Aorta (tissue), 5 donors: ENCODE measurements around the gene THRSP. TPM values are rescaled to one million over a fixed set of nuclear protein-coding genes. Genes with fewer than 3 reads are reported as not detected.
"Not testable (repeated sequence)": the region's sequence is repeated elsewhere in the genome, so short reads cannot be mapped to it uniquely, and the experiment has no call there.

ENCODE experiments used
- ATAC-seq: fragments of 200-7000 bp; cut with Tn5 transposase; one replicate; pipeline ENCODE4 v1.9.1; 2022; ENCODE audit warnings: moderate library complexity; ENCODE audit not compliant: low FRiP score
- DNase-seq, 2 donors: peaks; one replicate each; pipeline ENCODE4 v3.0.0-alpha.2; 2020
- H3K27ac ChIP-seq, 2 donors: one replicate each; pipeline ENCODE4 v1.5.1; 2013; ENCODE audit warnings: low read length in 2 of 2, mild to moderate bottlenecking in 2 of 2, moderate library complexity in 2 of 2, control low read depth in 1 of 2, inconsistent platforms in 1 of 2, low read depth in 1 of 2
- H3K27me3 ChIP-seq, 2 donors: one replicate each; pipeline ENCODE4 v1.6.1; 2013; ENCODE audit warnings: control low read depth in 1 of 2, low read length in 1 of 2, mild to moderate bottlenecking in 1 of 2, moderate library complexity in 1 of 2; ENCODE audit not compliant: insufficient read depth in 2 of 2, control insufficient read depth in 1 of 2
- H3K36me3 ChIP-seq, 2 donors: one replicate each; pipeline ENCODE4 v1.6.1; 2013; ENCODE audit warnings: control low read depth in 1 of 2, low read length in 1 of 2, mild to moderate bottlenecking in 1 of 2; ENCODE audit not compliant: insufficient read depth in 2 of 2, control insufficient read depth in 1 of 2
- H3K4me1 ChIP-seq, 2 donors: one replicate each; pipeline ENCODE4 v1.6.1; 2013; ENCODE audit warnings: low read length in 2 of 2, control low read depth in 1 of 2, mild to moderate bottlenecking in 1 of 2, moderate library complexity in 1 of 2; ENCODE audit not compliant: insufficient read depth in 2 of 2, control insufficient read depth in 1 of 2
- H3K4me3 ChIP-seq, 2 donors: one replicate each; pipeline ENCODE4 v1.5.1; 2013; ENCODE audit warnings: low read length in 2 of 2, control low read depth in 1 of 2, mild to moderate bottlenecking in 1 of 2
- H3K9me3 ChIP-seq: one replicate; pipeline ENCODE4 v1.6.1; 2013; ENCODE audit warnings: mild to moderate bottlenecking, low read length; ENCODE audit not compliant: control insufficient read depth
- WGBS, 2 donors: extraction: QIAGEN DNeasy Blood & Tissue Kit; methylation state at CpG; one replicate each; pipeline ENCODE4 v1.1.7; 2013; 5-methylcytosine and 5-hydroxymethylcytosine counted together
- intact Hi-C, 2 donors: fragments of 100-400 bp; cut with DNase I; formaldehyde crosslinking; loops; one replicate each; pipeline versions ENCODE4 v1.14.2 to v1.15.0; 2022
- polyA plus RNA-seq, 2 donors: library from polyadenylated mRNA; stranded (reverse); fragments of 200-250 nt; gene quantifications; one replicate each; pipeline ENCODE4 v1.2.3, GENCODE V29; 2013
- total RNA-seq, 2 donors: library from RNA; stranded (reverse); fragmentation: NEBNext Ultra II Directional; extraction: Animal tissue kit (Norgen Biotek cat#: 25700); gene quantifications; one replicate each; pipeline ENCODE4 v1.2.1, GENCODE V29; 2021
- donor health status: healthy with polysubstance abuse.
- donor health status: Bipolar disorder and iron deficiency.
- donor health status: DM: no; HTN: no; CAD: no.
- donor health status: DM: no; HTN: no; CAD: no.
- donor health status: DM: yes; HTN: yes; CAD: no.

Gene THRSP
- total and polyA plus RNA-seq, 4 donors: 1.4 to 2.7 TPM; not detected in 2

- no peaks in the 10 kb centered on the region for H3K4me1 ChIP-seq
- ATAC-seq (no peak), DNase-seq (no peak)
- no peak overlapping the region for H3K27ac ChIP-seq
- no peaks in the 10 kb centered on the region for H3K36me3 ChIP-seq
- no peak overlapping the region for H3K4me3 ChIP-seq
- intact Hi-C loops: no loop called here
- no peaks in the 10 kb centered on the region for H3K27me3 ChIP-seq
- 48 to 53% methylated on average over 3 of the region's 3 CpGs for WGBS, 2 donors
- H3K9me3 ChIP-seq: no peaks in the 10 kb centered on the region
These were observed 22.3 kb downstream of the THRSP start for GRCh38 chr11:78085972-78086371.

DNA sequence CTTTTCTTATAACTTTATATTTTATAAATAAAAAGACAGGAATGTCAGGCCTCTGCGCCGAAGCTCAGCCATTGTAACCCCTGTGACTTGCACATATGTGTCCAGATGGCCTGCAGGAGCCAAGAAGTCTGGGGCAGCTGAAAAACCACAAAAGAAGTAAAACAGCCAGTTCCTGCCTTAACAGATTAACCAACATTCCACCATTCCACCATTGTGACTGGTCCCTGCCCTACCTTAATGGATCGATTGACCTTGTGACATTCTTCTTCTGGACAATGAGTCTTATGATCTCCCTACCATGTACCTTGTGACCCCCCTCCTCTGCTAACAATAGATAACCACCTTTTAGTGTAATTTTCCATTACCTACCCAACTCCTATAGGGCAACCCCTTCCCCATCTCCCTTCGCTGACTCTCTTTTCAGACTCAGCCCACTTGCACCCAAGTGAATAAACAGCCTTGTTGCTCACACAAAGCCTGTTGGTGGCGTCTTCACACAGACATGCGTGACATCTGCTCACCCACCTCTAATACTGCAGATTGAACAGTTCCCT, 22.9 kb downstream of the THRSP start:
- 85 to 86% methylated on average over 6 of the region's 6 CpGs for WGBS, 2 donors
- H3K27me3 ChIP-seq, H3K36me3 ChIP-seq, H3K9me3 ChIP-seq, ATAC-seq, H3K4me1 ChIP-seq, H3K4me3 ChIP-seq, intact Hi-C loops, H3K27ac ChIP-seq, DNase-seq: not testable (repeated sequence)

DNA sequence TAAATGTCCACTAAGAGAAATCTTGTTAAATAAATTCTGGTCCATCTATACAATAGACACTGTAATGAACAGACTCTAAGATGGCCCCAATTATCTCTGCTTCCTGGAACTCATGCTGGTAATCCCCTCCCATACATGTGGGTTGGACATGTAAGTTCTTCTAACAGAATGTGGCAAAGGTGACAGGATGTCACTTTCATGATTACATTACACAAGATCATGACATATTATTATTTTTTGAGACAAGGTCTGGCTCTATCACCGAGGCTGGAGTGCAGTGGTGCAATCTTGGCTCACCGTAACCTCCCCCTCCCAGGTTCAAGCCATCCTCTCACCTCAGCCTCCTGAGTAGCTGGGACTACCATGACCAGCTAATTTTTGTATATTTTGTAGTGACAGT, 30.6 kb downstream of the THRSP start:
- Histone ChIP-seq H3K4me3 (no peak overlapping the region), H3K27ac (no peak overlapping the region), H3K27me3 (no peaks in the 10 kb centered on the region), H3K9me3 (no peaks in the 10 kb centered on the region), H3K4me1 (no peaks in the 10 kb centered on the region), H3K36me3 (no peaks in the 10 kb centered on the region)
- 83 to 85% methylated on average over 2 of the region's 2 CpGs for WGBS, 2 donors
- ATAC-seq (no peak), DNase-seq (no peak)
- intact Hi-C loops: no loop called here

GRCh38 chr11:78097666-78098385, 34.2 kb downstream of the THRSP start:
- Histone ChIP-seq H3K4me3 (no peak overlapping the region), H3K27me3 (no peaks in the 10 kb centered on the region), H3K4me1 (no peaks in the 10 kb centered on the region), H3K36me3 (peaks cover 0 to 6% of the 10 kb centered on the region in 2 donors), H3K9me3 (no peaks in the 10 kb centered on the region), H3K27ac (no peak overlapping the region)
- ATAC-seq (no peak), DNase-seq (no peak)
- intact Hi-C loops: no loop called here
- WGBS, 2 donors: 93 to 94% methylated on average over 7 of the region's 7 CpGs

GRCh38 chr11:78099666-78100065, 36.0 kb downstream of the THRSP start:
- Histone ChIP-seq H3K4me1 (no peaks in the 10 kb centered on the region), H3K27me3 (no peaks in the 10 kb centered on the region), H3K36me3 (peaks cover 0 to 6% of the 10 kb centered on the region in 2 donors), H3K9me3 (no peaks in the 10 kb centered on the region), H3K27ac (no peak overlapping the region), H3K4me3 (no peak overlapping the region)
- ATAC-seq (no peak), DNase-seq (no peak)
- intact Hi-C loops: no loop called here
- 88 to 90% methylated on average over 4 of the region's 4 CpGs for WGBS, 2 donors

DNA sequence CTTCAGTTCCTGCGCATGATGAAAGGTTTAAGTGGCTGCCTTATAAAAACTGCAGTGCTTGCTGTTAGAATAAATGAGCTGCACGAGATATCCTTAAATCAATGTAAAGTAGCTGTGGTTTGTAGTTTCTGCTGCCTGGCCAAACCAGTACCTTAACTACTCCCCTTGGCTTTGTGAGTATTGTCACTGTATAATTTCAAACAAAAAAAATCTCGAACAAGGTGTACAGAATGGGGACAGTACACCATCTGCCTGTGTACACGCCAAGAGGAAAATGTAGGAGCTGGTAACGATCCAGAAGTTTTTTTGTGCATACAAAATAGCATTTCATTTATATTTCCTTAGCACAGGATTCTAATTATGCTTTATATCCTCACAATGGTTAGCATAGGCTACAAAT, 36.6 kb downstream of the THRSP start:
- DNase-seq: no peak
- Histone ChIP-seq H3K27ac (no peak overlapping the region), H3K4me1 (no peaks in the 10 kb centered on the region), H3K9me3 (no peaks in the 10 kb centered on the region), H3K27me3 (no peaks in the 10 kb centered on the region), H3K4me3 (no peak overlapping the region), H3K36me3 (peaks cover 0 to 6% of the 10 kb centered on the region in 2 donors)
- no peak for ATAC-seq
- 74 to 91% methylated on average over 5 of the region's 5 CpGs for WGBS, 2 donors
- intact Hi-C loops: no loop called here

DNA sequence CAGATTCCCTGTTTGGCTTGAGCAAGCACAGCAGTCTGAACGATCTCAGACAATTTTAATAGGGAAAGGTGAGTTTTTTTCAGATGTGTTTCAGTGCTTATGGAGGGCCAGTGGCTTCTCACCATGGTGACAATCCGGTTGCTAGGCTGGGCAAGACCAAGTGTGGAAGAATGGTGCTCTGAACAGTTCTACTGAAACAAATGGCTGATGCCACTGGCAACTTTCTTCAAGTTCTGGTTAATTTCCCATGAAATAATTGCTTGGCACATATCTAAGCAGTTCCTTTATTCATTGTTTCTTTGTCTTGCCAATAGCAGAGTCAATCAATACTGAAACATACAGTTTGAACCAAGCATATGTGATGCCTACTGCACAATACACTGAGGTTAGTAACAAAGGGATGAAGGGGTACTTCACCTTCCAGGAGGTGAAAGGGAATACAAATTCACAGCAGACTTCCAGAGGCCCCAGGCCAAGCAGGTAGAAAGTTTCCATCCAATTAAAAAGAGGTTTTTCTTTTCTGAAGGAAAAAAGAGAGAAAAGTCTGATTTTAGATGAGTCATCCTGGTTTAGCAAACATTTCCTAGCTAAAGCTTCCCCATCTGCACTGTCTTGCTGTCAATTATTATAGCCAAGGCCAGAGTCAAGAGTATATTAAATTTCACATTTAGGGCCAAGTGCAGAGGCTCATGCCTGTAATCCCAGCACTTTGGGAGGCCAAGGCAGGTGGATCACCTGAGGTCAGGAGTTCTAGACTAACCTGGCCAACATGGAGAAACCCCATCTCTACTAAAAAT, 37.2 kb downstream of the THRSP start:
- no peak overlapping the region for H3K4me3 ChIP-seq
- no peak overlapping the region for H3K27ac ChIP-seq
- intact Hi-C loops: no loop called here
- H3K4me1 ChIP-seq: no peaks in the 10 kb centered on the region
- WGBS, 2 donors: 87 to 88% methylated on average over 2 of the region's 2 CpGs
- H3K36me3 ChIP-seq: peaks cover 0 to 6% of the 10 kb centered on the region in 2 donors
- DNase-seq (no peak), ATAC-seq (no peak)
- H3K27me3 ChIP-seq: no peaks in the 10 kb centered on the region
- H3K9me3 ChIP-seq: no peaks in the 10 kb centered on the region

- no peak for ATAC-seq
- no peak for DNase-seq
- no peaks in the 10 kb centered on the region for H3K9me3 ChIP-seq
- intact Hi-C loops: no loop called here
- H3K4me3 ChIP-seq: no peak overlapping the region
- peaks cover 1 to 4% of the 10 kb centered on the region in 2 donors for H3K36me3 ChIP-seq
- no peaks in the 10 kb centered on the region for H3K4me1 ChIP-seq
- WGBS, 2 donors: 75 to 81% methylated on average over 3 of the region's 3 CpGs
- H3K27ac ChIP-seq: no peak overlapping the region
- no peaks in the 10 kb centered on the region for H3K27me3 ChIP-seq
These were observed 45.7 kb downstream of the THRSP start for GRCh38 chr11:78109081-78110015.
